ENCODE measurements around the gene LRRC51. TPM values are rescaled to one million over a fixed set of nuclear protein-coding genes. Genes with fewer than 3 reads are reported as not detected.
"Not testable (repeated sequence)": the region's sequence is repeated elsewhere in the genome, so short reads cannot be mapped to it uniquely, and the experiment has no call there.

LRRC51 gene
- total and polyA plus RNA-seq, 2 donors (not counting 1 experiment from before 2014, with no cell fraction given): 1.4 to 7.7 TPM

- ChIA-PET CTCF (no interaction called here), POLR2A (interaction anchor here (0.5 kb wide), 1 partner anchor 677 kb away, joined by 6 read pairs; the partner anchor contains the start of gene NADSYN1)
- no peaks in the 10 kb centered on the region for H4K20me1 ChIP-seq (ENCODE audit: control insufficient read depth, insufficient read depth, low read length, poor library complexity, severe bottlenecking)
- no peak overlapping the region for H2AFZ ChIP-seq (ENCODE audit: insufficient read depth, low read depth, low read length, poor library complexity, severe bottlenecking)
- Mint-ChIP-seq H3K4me3 (no peak overlapping the region), H3K27me3 (peaks cover 33% of the 10 kb centered on the region), H3K9me3 (ENCODE audit: insufficient read depth) (peaks cover 13% of the 10 kb centered on the region), H3K27ac (no peak overlapping the region), H3K4me1 (no peaks in the 10 kb centered on the region)
- H3K4me3 ChIP-seq (ENCODE audit: control extremely low read depth in 1 of 5, extremely low read depth in 1 of 5, insufficient read depth in 1 of 5, low read depth in 2 of 5, low read length in 4 of 5): no peak overlapping the region
- no peak overlapping the region for H3K9ac ChIP-seq (ENCODE audit: low read length)
- H3K9me3 ChIP-seq (ENCODE audit: control extremely low read depth in 1 of 3, control insufficient read depth in 2 of 3, insufficient read depth in 1 of 3, low read length in 2 of 3): peaks cover 5 to 16% (median 9%) of the 10 kb centered on the region in 3 donors
- H3K4me2 ChIP-seq (replicated peaks; ENCODE audit: low read depth, low read length, poor library complexity, severe bottlenecking): no peak overlapping the region
- ATAC-seq (ENCODE audit: low read depth) (no peak), DNase-seq (no peak)
- H3K27me3 ChIP-seq (replicated peaks in 1 of 4; ENCODE audit: control extremely low read depth in 1 of 4, control insufficient read depth in 3 of 4, insufficient read depth in 4 of 4, low read length in 3 of 4): peaks cover 0 to 11% (median 5%) of the 10 kb centered on the region in 4 experiments
- no peaks in the 10 kb centered on the region for H3K79me2 ChIP-seq (ENCODE audit: control insufficient read depth, insufficient read depth, low read length)
- no peaks in the 10 kb centered on the region for H3K4me1 ChIP-seq (ENCODE audit: control insufficient read depth in 2 of 2, insufficient read depth in 2 of 2, low read length in 2 of 2)
- intact Hi-C loops (cut with micrococcal nuclease): no loop called here
- WGBS (ENCODE audit: insufficient coverage): 92% methylated on average over 1 of the region's 3 CpGs
- no peak overlapping the region for H3K27ac ChIP-seq (ENCODE audit: low read length in 2 of 2)
- TF ChIP-seq EZH2 (IDR thresholded peaks at IDR 0.05; ENCODE audit: borderline replicate concordance, insufficient read depth, low read depth, low read length, poor library complexity, severe bottlenecking) (no peak), CTCF (IDR thresholded peaks at IDR 0.05) (no peak)
- H3K36me3 ChIP-seq (replicated peaks in 1 of 2; ENCODE audit: control extremely low read depth in 1 of 2, control insufficient read depth in 1 of 2, extremely low read depth in 1 of 2, insufficient read depth in 2 of 2, low read length in 1 of 2): no peaks in the 10 kb centered on the region
These were observed 48.7 kb downstream of the LRRC51 start for GRCh38 chr11:72129381-72129780.

- H3K9me3 ChIP-seq (ENCODE audit: control extremely low read depth in 1 of 3, control insufficient read depth in 2 of 3, insufficient read depth in 1 of 3, low read length in 2 of 3): peaks cover 5 to 10% (median 7%) of the 10 kb centered on the region in 3 donors
- no peak overlapping the region for H3K4me3 ChIP-seq (ENCODE audit: control extremely low read depth in 1 of 5, extremely low read depth in 1 of 5, insufficient read depth in 1 of 5, low read depth in 2 of 5, low read length in 4 of 5)
- no peaks in the 10 kb centered on the region for H3K79me2 ChIP-seq (ENCODE audit: control insufficient read depth, insufficient read depth, low read length)
- no peak overlapping the region for H3K27ac ChIP-seq (ENCODE audit: low read length in 2 of 2)
- H3K4me1 ChIP-seq (ENCODE audit: control insufficient read depth in 2 of 2, insufficient read depth in 2 of 2, low read length in 2 of 2): no peaks in the 10 kb centered on the region
- H3K27me3 ChIP-seq (replicated peaks in 1 of 4; ENCODE audit: control extremely low read depth in 1 of 4, control insufficient read depth in 3 of 4, insufficient read depth in 4 of 4, low read length in 3 of 4): peaks cover 0 to 11% (median 5%) of the 10 kb centered on the region in 4 experiments
- H3K4me2 ChIP-seq (replicated peaks; ENCODE audit: low read depth, low read length, poor library complexity, severe bottlenecking): no peak overlapping the region
- H4K20me1 ChIP-seq (ENCODE audit: control insufficient read depth, insufficient read depth, low read length, poor library complexity, severe bottlenecking): no peaks in the 10 kb centered on the region
- H2AFZ ChIP-seq (ENCODE audit: insufficient read depth, low read depth, low read length, poor library complexity, severe bottlenecking): no peak overlapping the region
- ATAC-seq (ENCODE audit: low read depth): no peak
- DNase-seq: no peak
- WGBS (ENCODE audit: insufficient coverage): no CpG with 5 or more reads among the region's 2 CpGs
- intact Hi-C loops (cut with micrococcal nuclease): no loop called here
- Mint-ChIP-seq H3K4me1 (no peaks in the 10 kb centered on the region), H3K9me3 (ENCODE audit: insufficient read depth) (peaks cover 10% of the 10 kb centered on the region), H3K27me3 (peaks cover 26% of the 10 kb centered on the region), H3K27ac (no peak overlapping the region), H3K4me3 (no peak overlapping the region)
- no peaks in the 10 kb centered on the region for H3K36me3 ChIP-seq (replicated peaks in 1 of 2; ENCODE audit: control extremely low read depth in 1 of 2, control insufficient read depth in 1 of 2, extremely low read depth in 1 of 2, insufficient read depth in 2 of 2, low read length in 1 of 2)
- POLR2A ChIA-PET: no interaction called here
- CTCF ChIA-PET: interaction anchor here (1.1 kb wide), 1 partner anchor 12 kb away, joined by 3 read pairs; no protein-coding TSS in a partner anchor
- no peak overlapping the region for H3K9ac ChIP-seq (ENCODE audit: low read length)
- TF ChIP-seq EZH2 (IDR thresholded peaks at IDR 0.05; ENCODE audit: borderline replicate concordance, insufficient read depth, low read depth, low read length, poor library complexity, severe bottlenecking) (no peak), CTCF (IDR thresholded peaks at IDR 0.05) (no peak)
These were observed 52.0 kb downstream of the LRRC51 start for GRCh38 chr11:72132646-72133045.

- H3K27ac Mint-ChIP-seq; H4K20me1 ChIP-seq (ENCODE audit: control insufficient read depth, insufficient read depth, low read length, poor library complexity, severe bottlenecking); H3K4me1 ChIP-seq (ENCODE audit: control insufficient read depth in 2 of 2, insufficient read depth in 2 of 2, low read length in 2 of 2); H3K36me3 ChIP-seq (replicated peaks in 1 of 2; ENCODE audit: control extremely low read depth in 1 of 2, control insufficient read depth in 1 of 2, extremely low read depth in 1 of 2, insufficient read depth in 2 of 2, low read length in 1 of 2); H2AFZ ChIP-seq (ENCODE audit: insufficient read depth, low read depth, low read length, poor library complexity, severe bottlenecking); H3K27ac ChIP-seq (ENCODE audit: low read length in 2 of 2); intact Hi-C loops (cut with micrococcal nuclease); CTCF ChIA-PET; H3K9ac ChIP-seq (ENCODE audit: low read length); H3K27me3 ChIP-seq (replicated peaks in 1 of 4; ENCODE audit: control extremely low read depth in 1 of 4, control insufficient read depth in 3 of 4, insufficient read depth in 4 of 4, low read length in 3 of 4); H3K4me1 Mint-ChIP-seq; ATAC-seq (ENCODE audit: low read depth); DNase-seq; H3K79me2 ChIP-seq (ENCODE audit: control insufficient read depth, insufficient read depth, low read length); POLR2A ChIA-PET; H3K4me3 Mint-ChIP-seq; H3K4me2 ChIP-seq (replicated peaks; ENCODE audit: low read depth, low read length, poor library complexity, severe bottlenecking); H3K9me3 ChIP-seq (ENCODE audit: control extremely low read depth in 1 of 3, control insufficient read depth in 2 of 3, insufficient read depth in 1 of 3, low read length in 2 of 3); H3K9me3 Mint-ChIP-seq (ENCODE audit: insufficient read depth): not testable (repeated sequence)
- no CpG with 5 or more reads among the region's 4 CpGs for WGBS (ENCODE audit: insufficient coverage)
- peak within 1 kb of the TSS in 1 of 5 experiments; percentile 11 for H3K4me3 ChIP-seq (ENCODE audit: control extremely low read depth in 1 of 5, extremely low read depth in 1 of 5, insufficient read depth in 1 of 5, low read depth in 2 of 5, low read length in 4 of 5)
- H3K27me3 Mint-ChIP-seq: peaks cover 15% of the 10 kb centered on the region
These were observed 54.8 kb downstream of the LRRC51 start, which contains the start of gene FOLR3 for GRCh38 chr11:72135473-72135872. TSS of gene FOLR3 (plus strand) at chr11:72135725. CDS start at chr11:72135953, 228 bp downstream.
